ENCODE results near the gene GLP1R.

DNA sequence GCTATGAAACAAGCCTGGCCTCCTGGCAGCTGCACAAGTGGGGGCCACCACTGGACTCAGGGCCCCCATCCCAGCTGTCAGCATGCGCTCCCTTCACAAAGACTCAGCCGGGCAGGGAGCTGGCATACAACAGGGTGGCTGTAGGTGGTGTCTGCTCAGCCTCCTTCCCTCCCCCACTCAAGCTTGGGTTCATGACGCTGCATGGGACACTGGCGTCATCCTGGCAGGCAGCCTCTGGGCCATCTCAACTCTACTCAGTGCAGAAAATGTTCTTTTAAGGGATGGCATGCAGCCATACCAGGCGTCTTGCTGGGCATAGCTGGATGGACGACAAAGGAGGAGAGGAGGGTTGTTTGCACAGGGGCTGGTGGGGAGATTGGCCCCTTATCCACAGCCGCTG is 35.9 kb downstream of the GLP1R start:
- TF ChIP-seq ZSCAN21 (CRISPR knock-in tag; IDR thresholded peaks at IDR 0.05; ENCODE audit: borderline replicate concordance) (no peak), ZNF589 (CRISPR knock-in tag; conservative IDR thresholded peaks at IDR 0.05) (no peak), IKZF1 (IDR thresholded peaks at IDR 0.05) (no peak), ZNF326 (CRISPR knock-in tag; IDR thresholded peaks at IDR 0.05; ENCODE audit: borderline replicate concordance) (no peak), POLR2A (IDR thresholded peaks at IDR 0.05; ENCODE audit: insufficient read depth in 1 of 2, low read depth in 2 of 2, low read length in 2 of 2) (no peak), CHD4 (IDR thresholded peaks at IDR 0.05; ENCODE audit: borderline replicate concordance, low read length) (no peak), RFX5 (IDR thresholded peaks at IDR 0.05; ENCODE audit: low read depth, low read length) (no peak), CHCHD3 (CRISPR knock-in tag; IDR thresholded peaks at IDR 0.05) (no peak), ZNF878 (CRISPR knock-in tag; IDR thresholded peaks at IDR 0.05) (no peak), PCBP2 (optimal IDR thresholded peaks at IDR 0.05; ENCODE audit: low read depth, low read length, poor library complexity, severe bottlenecking) (no peak), FOSL1 (CRISPR knock-in tag; IDR thresholded peaks at IDR 0.05; ENCODE audit: borderline replicate concordance) (no peak), HMGA1 (CRISPR knock-in tag; conservative IDR thresholded peaks at IDR 0.05) (no peak)
